Keratinocyte (primary cell): ENCODE data around the gene TEX261. TPM values are rescaled to one million over a fixed set of nuclear protein-coding genes. Genes with fewer than 3 reads are reported as not detected.

Experiments
- DNase-seq: peaks from one replicate; pipeline ENCODE4 v3.0.0-alpha.2; 2011; ENCODE audit warnings: low read depth, missing footprints, low spot score
- FAIRE-seq: peaks from 2 replicates; lab custom pipeline; 2011; peaks lifted over from hg19 to GRCh38; lab: Jason Lieb, UNC
- H2AFZ ChIP-seq: 2 replicates; pipeline ENCODE4 v1.6.0; 2012; ENCODE audit warnings: low read length, control low read depth, inconsistent platforms; ENCODE audit not compliant: control insufficient read depth
- H3K27ac ChIP-seq: 2 replicates; pipeline ENCODE4 v1.5.1; 2011; ENCODE audit warnings: low read length; ENCODE audit not compliant: control insufficient read depth, insufficient read depth
- H3K27me3 ChIP-seq: 3 replicates; pipeline ENCODE4 v1.6.0; 2011; ENCODE audit warnings: low read length; ENCODE audit not compliant: control insufficient read depth, insufficient read depth; ENCODE audit errors: extremely low read depth
- H3K36me3 ChIP-seq, 2 experiments: 2 replicates in 1 of 2; 3 replicates in 1 of 2; pipeline ENCODE4 v1.5.1; 2011; ENCODE audit warnings: low read length in 2 of 2, mild to moderate bottlenecking in 1 of 2; ENCODE audit not compliant: control insufficient read depth in 2 of 2, insufficient read depth in 2 of 2; ENCODE audit errors: extremely low read depth in 1 of 2
- H3K4me1 ChIP-seq: 3 replicates; pipeline ENCODE4 v1.5.1; 2011; ENCODE audit warnings: low read length; ENCODE audit not compliant: control insufficient read depth, insufficient read depth; ENCODE audit errors: extremely low read depth
- H3K4me2 ChIP-seq: 3 replicates; pipeline ENCODE4 v1.6.0; 2011; ENCODE audit warnings: low read depth, low read length; ENCODE audit not compliant: control insufficient read depth, insufficient read depth; ENCODE audit errors: extremely low read depth
- H3K4me3 ChIP-seq, 3 experiments: fragments of 200-600 bp in 1 of 3; sonication (generic) in 1 of 3; 2 replicates in 2 of 3; 3 replicates in 1 of 3; pipeline ENCODE4 v1.5.1; 2011 to 2016; ENCODE audit warnings: low read length in 3 of 3, mild to moderate bottlenecking in 3 of 3, control low read depth in 2 of 3, inconsistent platforms in 1 of 3, low read depth in 1 of 3, mixed read lengths in 1 of 3, mixed run types in 1 of 3, moderate library complexity in 1 of 3; ENCODE audit not compliant: control insufficient read depth in 2 of 3, insufficient read depth in 2 of 3; ENCODE audit errors: extremely low read depth in 1 of 3
- H3K79me2 ChIP-seq: 2 replicates; pipeline ENCODE4 v1.6.0; 2012; ENCODE audit warnings: low read length; ENCODE audit not compliant: control insufficient read depth, insufficient read depth
- H3K9ac ChIP-seq: 3 replicates; pipeline ENCODE4 v1.6.0; 2011; ENCODE audit warnings: low read length; ENCODE audit not compliant: control insufficient read depth, insufficient read depth; ENCODE audit errors: extremely low read depth
- H3K9me1 ChIP-seq: 3 replicates; pipeline ENCODE4 v1.6.0; 2011; ENCODE audit warnings: low read length; ENCODE audit not compliant: control insufficient read depth, insufficient read depth; ENCODE audit errors: extremely low read depth
- H3K9me3 ChIP-seq: 2 replicates; pipeline ENCODE4 v1.5.1; 2012; ENCODE audit warnings: low read depth, low read length; ENCODE audit not compliant: control insufficient read depth
- H4K20me1 ChIP-seq: 3 replicates; pipeline ENCODE4 v1.6.0; 2011; ENCODE audit warnings: low read length; ENCODE audit not compliant: control insufficient read depth, insufficient read depth; ENCODE audit errors: extremely low read depth
- CTCF ChIP-seq, 3 experiments: IDR thresholded peaks in 1 of 3; conservative IDR thresholded peaks in 1 of 3; optimal IDR thresholded peaks in 1 of 3; 2 replicates in 2 of 3; 3 replicates in 1 of 3; pipeline versions ENCODE3 to v1.5.1; 2011; ENCODE audit warnings: low read length in 3 of 3, mild to moderate bottlenecking in 3 of 3, moderate library complexity in 2 of 3, control low read depth in 1 of 3, inconsistent platforms in 1 of 3; ENCODE audit not compliant: insufficient read depth in 2 of 3; ENCODE audit errors: extremely low read depth in 1 of 3
- EZH2 ChIP-seq: IDR thresholded peaks from one replicate; pipeline ENCODE4 v1.6.1; 2012; ENCODE audit warnings: inconsistent platforms, mild to moderate bottlenecking, low read length, moderate library complexity
- dilution Hi-C: fragments of 300-500 bp; cut with MboI; formaldehyde crosslinking; loops from one replicate; pipeline ENCODE4 v1.7.0; 2020; ENCODE audit warnings: low sequenced_read_pairs; ENCODE audit not compliant: extremely low pct_ligation_motif_present
- polyA plus RNA-seq, 5 experiments: library from polyadenylated mRNA; depleted of rRNA in 3 of 5; stranded (reverse) in 3 of 5; stranded (forward) in 1 of 5; unstranded in 1 of 5; fragments of >200 nt; gene quantifications; 1 replicate in 1 of 5; 2 replicates in 3 of 5; 3 replicates in 1 of 5; pipeline versions ENCODE4 v1.2.1 to v1.2.3, GENCODE V29; 2011 to 2012; ENCODE audit warnings: missing spikeins in 2 of 5, low read depth in 1 of 5, low replicate concordance in 1 of 5

Gene TEX261
- polyA plus RNA-seq, 1 donor (not counting 4 experiments of a cell fraction or from before 2014, with no cell fraction given) = 78.8 TPM

- Histone ChIP-seq H2AFZ (no peak overlapping the region), H3K4me2 (no peak overlapping the region), H3K4me1 (peaks cover 3% of the 10 kb centered on the region), H3K4me3 (no peak overlapping the region), H3K27me3 (peaks cover 3% of the 10 kb centered on the region), H3K79me2 (no peaks in the 10 kb centered on the region), H4K20me1 (no peaks in the 10 kb centered on the region), H3K9me1 (no peaks in the 10 kb centered on the region), H3K36me3 (no peaks in the 10 kb centered on the region), H3K9me3 (no peaks in the 10 kb centered on the region), H3K27ac (no peak overlapping the region), H3K9ac (no peak overlapping the region)
- TF ChIP-seq EZH2 = no peak
- TF ChIP-seq CTCF (optimal IDR thresholded peaks at IDR 0.05 in 1 of 3, IDR thresholded peaks at IDR 0.05 in 1 of 3, conservative IDR thresholded peaks at IDR 0.05 in 1 of 3; ENCODE audit: extremely low read depth in 1 of 3, insufficient read depth in 2 of 3, low read length in 3 of 3) = no peak
- dilution Hi-C loops = no loop called here
- DNase-seq (no peak), FAIRE-seq (no peak)
Observed at GRCh38 chr2:71003396-71003795, 8.7 kb upstream of the TEX261 start.

- Histone ChIP-seq H3K9me3 (no peaks in the 10 kb centered on the region), H3K4me2 (no peak overlapping the region), H3K9me1 (no peaks in the 10 kb centered on the region), H3K36me3 (no peaks in the 10 kb centered on the region), H3K4me1 (peaks cover 3% of the 10 kb centered on the region), H3K4me3 (no peak overlapping the region), H2AFZ (no peak overlapping the region), H3K27ac (no peak overlapping the region), H3K9ac (no peak overlapping the region), H4K20me1 (no peaks in the 10 kb centered on the region), H3K27me3 (peaks cover 3% of the 10 kb centered on the region), H3K79me2 (no peaks in the 10 kb centered on the region)
- dilution Hi-C loops = no loop called here
- DNase-seq (no peak), FAIRE-seq (no peak)
- TF ChIP-seq EZH2 = no peak
- TF ChIP-seq CTCF (optimal IDR thresholded peaks at IDR 0.05 in 1 of 3, IDR thresholded peaks at IDR 0.05 in 1 of 3, conservative IDR thresholded peaks at IDR 0.05 in 1 of 3; ENCODE audit: extremely low read depth in 1 of 3, insufficient read depth in 2 of 3, low read length in 3 of 3) = no peak
Observed at GRCh38 chr2:71001981-71002570, 7.4 kb upstream of the TEX261 start.
